ENCODE results near the gene ESPNL. TPM values are rescaled to one million over a fixed set of nuclear protein-coding genes. Genes with fewer than 3 reads are reported as not detected.

ESPNL gene
- total and polyA plus RNA-seq, 2 of the 4 experiments (the other 2 are of a cell fraction) = 2.0 TPM

- ChIA-PET CTCF (interaction anchor here (1.4 kb wide), 1 partner anchor 15 kb away, joined by 4 read pairs; no protein-coding TSS in a partner anchor), POLR2A (ENCODE audit: unreplicated experiment) (interaction anchor here (0.6 kb wide), 1 partner anchor 674 kb away, joined by 3 read pairs; no protein-coding TSS in a partner anchor)
- peak within 1 kb of the TSS; percentile 91 for H3K9ac ChIP-seq (ENCODE audit: low read depth, low read length)
- H3K79me1 ChIP-seq (ENCODE audit: low read depth in 1 of 2, low read length in 2 of 2) = peaks cover 8 to 36% of the 10 kb centered on the region in 2 experiments
- BruUV-seq (replicated peaks) = no TSS peak
- peak within 1 kb of the TSS; percentile 65 for H3K27ac ChIP-seq (ENCODE audit: insufficient read depth, low read length)
- H3K18ac ChIP-seq (ENCODE audit: low read depth, low read length) = peak within 1 kb of the TSS; percentile 66
- H4K5ac ChIP-seq (ENCODE audit: low read depth, low read length) = peak within 1 kb of the TSS; percentile 87
- H3K4me3 ChIP-seq (ENCODE audit: insufficient read depth, low read depth, low read length) = peak within 1 kb of the TSS; percentile 83
- H4K20me1 ChIP-seq (ENCODE audit: insufficient read depth, low read length) = no peaks in the 10 kb centered on the region
- H4K8ac ChIP-seq (ENCODE audit: low read depth in 2 of 2, low read length in 2 of 2) = peak within 1 kb of the TSS; percentile 91 to 97
- peak within 1 kb of the TSS; percentile 78 for H4K91ac ChIP-seq (ENCODE audit: insufficient read depth, low read depth, low read length)
- in situ Hi-C loops (cut with MboI; ENCODE audit: low sequenced_read_pairs) = no loop called here
- peak within 1 kb of the TSS; percentile 97 for H3K4me2 ChIP-seq (ENCODE audit: low read depth, low read length)
- TF ChIP-seq, protein P1, sequence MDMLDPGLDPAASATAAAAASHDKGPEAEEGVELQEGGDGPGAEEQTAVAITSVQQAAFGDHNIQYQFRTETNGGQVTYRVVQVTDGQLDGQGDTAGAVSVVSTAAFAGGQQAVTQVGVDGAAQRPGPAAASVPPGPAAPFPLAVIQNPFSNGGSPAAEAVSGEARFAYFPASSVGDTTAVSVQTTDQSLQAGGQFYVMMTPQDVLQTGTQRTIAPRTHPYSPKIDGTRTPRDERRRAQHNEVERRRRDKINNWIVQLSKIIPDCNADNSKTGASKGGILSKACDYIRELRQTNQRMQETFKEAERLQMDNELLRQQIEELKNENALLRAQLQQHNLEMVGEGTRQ (IDR thresholded peaks at IDR 0.05; ENCODE audit: low read depth, low read length) = peak; percentile 95
- TF ChIP-seq MAZ (IDR thresholded peaks at IDR 0.05; ENCODE audit: borderline replicate concordance, low read depth, low read length) (peak; percentile 96), FOS (IDR thresholded peaks at IDR 0.05; ENCODE audit: low read depth, low read length) (no peak), CHD1 (IDR thresholded peaks at IDR 0.05; ENCODE audit: low read depth, low read length) (no peak), RAD21 (IDR thresholded peaks at IDR 0.05; ENCODE audit: low read length) (peak; percentile 18; the same call in 1 of the 2 replicates), SMC3 (IDR thresholded peaks at IDR 0.05; ENCODE audit: low read depth, low read length) (no peak), RFX5 (IDR thresholded peaks at IDR 0.05; ENCODE audit: low read depth, low read length) (no peak), MAFK (IDR thresholded peaks at IDR 0.05; ENCODE audit: low read depth, low read length) (no peak), MXI1 (IDR thresholded peaks at IDR 0.05; ENCODE audit: borderline replicate concordance, low read depth, low read length) (peak; percentile 26; the same call in 1 of the 2 replicates), BHLHE40 (IDR thresholded peaks at IDR 0.05; ENCODE audit: low read depth, low read length) (peak; percentile 22; the same call in 1 of the 2 replicates), ELK1 (IDR thresholded peaks at IDR 0.05; ENCODE audit: borderline replicate concordance, low read depth, low read length) (no peak), POLR2A (IDR thresholded peaks at IDR 0.05; ENCODE audit: low read depth, low read length) (peak; percentile 85), CEBPB (IDR thresholded peaks at IDR 0.05; ENCODE audit: low read depth, low read length) (no peak)
- H3K27me3 ChIP-seq (ENCODE audit: control insufficient read depth, insufficient read depth, low read length) = no peaks in the 10 kb centered on the region
- peak within 1 kb of the TSS; percentile 30 for H2AK5ac ChIP-seq (ENCODE audit: low read depth, low read length)
- H3K4ac ChIP-seq (ENCODE audit: low read depth, low read length) = peak within 1 kb of the TSS; percentile 90
- peak within 1 kb of the TSS; percentile 78 for H3K14ac ChIP-seq (replicated peaks; ENCODE audit: low read depth, low read length)
- H2BK15ac ChIP-seq (ENCODE audit: low read depth, low read length) = no peak within 1 kb of the TSS
- peak within 1 kb of the TSS; percentile 88 for H2AK9ac ChIP-seq (replicated peaks; ENCODE audit: low read depth, low read length, poor library complexity)
- dilution Hi-C loops (cut with HindIII; ENCODE audit: low sequenced_read_pairs, unreplicated experiment) = no loop called here
- intact Hi-C loops (cut with micrococcal nuclease) = loop anchor here (1.0 to 5.0 kb wide), 4 partner anchors 93 to 202 kb away; partner anchors contain the start of gene UBE2F
- peak within 1 kb of the TSS; percentile 98 for H3K23ac ChIP-seq (ENCODE audit: low read depth, low read length)
- DNase-seq (peak; percentile 96), ATAC-seq (ENCODE audit: low read depth) (peak; percentile 98)
- no peaks in the 10 kb centered on the region; the same call in 1 of the 2 replicates for H3K4me1 ChIP-seq (ENCODE audit: control insufficient read depth, insufficient read depth, low read length)
- no peaks in the 10 kb centered on the region for H3K9me3 ChIP-seq (ENCODE audit: control insufficient read depth, insufficient read depth, low read length)
- H3K9me1 ChIP-seq (ENCODE audit: insufficient read depth, low read length) = no peaks in the 10 kb centered on the region; the same call in 1 of the 2 replicates
- H2BK120ac ChIP-seq (ENCODE audit: low read depth, low read length) = peak within 1 kb of the TSS; percentile 44; the same call in 1 of the 2 replicates
- peak within 1 kb of the TSS; percentile 45; the same call in 1 of the 2 replicates for H3K56ac ChIP-seq (ENCODE audit: extremely low read depth, insufficient read depth, low read length)
- 0% methylated on average over 22 of the region's 98 CpGs; no CpG with 5 or more reads in 1 of the 2 experiments for WGBS, 2 experiments (ENCODE audit: extremely low coverage in 2 of 2, insufficient read length in 1 of 2)
- no peak within 1 kb of the TSS for H2BK20ac ChIP-seq (ENCODE audit: low read depth, low read length)
- peak within 1 kb of the TSS; percentile 48 for H2BK5ac ChIP-seq (ENCODE audit: low read depth, low read length, poor library complexity, severe bottlenecking)
- no peaks in the 10 kb centered on the region; the same call in 1 of the 2 replicates for H3K36me3 ChIP-seq (ENCODE audit: control insufficient read depth, insufficient read depth, low read length)
- peak within 1 kb of the TSS; percentile 97 for H2AFZ ChIP-seq (replicated peaks; ENCODE audit: low read length, poor library complexity)
Measured at GRCh38 chr2:238060542-238061314, 39.4 kb upstream of the ESPNL start, which contains the start of gene SCLY. TSS of gene SCLY (plus strand) at chr2:238061001. CDS start at chr2:238061055, 54 bp downstream.

Data from IMR-90 (cell line).